NCI-H748 treated with DMSO at 0.1 percent for 48 hours (cell line): ENCODE measurements around the gene SLC51B.
"Not testable (repeated sequence)": the region's sequence is repeated elsewhere in the genome, so short reads cannot be mapped to it uniquely, and the experiment has no call there.

ENCODE experiments used
- DNase-seq: peaks from one replicate; lab custom pipeline; 2025; lab: John Stamatoyannopoulos, UW

SLC51B gene

DNA sequence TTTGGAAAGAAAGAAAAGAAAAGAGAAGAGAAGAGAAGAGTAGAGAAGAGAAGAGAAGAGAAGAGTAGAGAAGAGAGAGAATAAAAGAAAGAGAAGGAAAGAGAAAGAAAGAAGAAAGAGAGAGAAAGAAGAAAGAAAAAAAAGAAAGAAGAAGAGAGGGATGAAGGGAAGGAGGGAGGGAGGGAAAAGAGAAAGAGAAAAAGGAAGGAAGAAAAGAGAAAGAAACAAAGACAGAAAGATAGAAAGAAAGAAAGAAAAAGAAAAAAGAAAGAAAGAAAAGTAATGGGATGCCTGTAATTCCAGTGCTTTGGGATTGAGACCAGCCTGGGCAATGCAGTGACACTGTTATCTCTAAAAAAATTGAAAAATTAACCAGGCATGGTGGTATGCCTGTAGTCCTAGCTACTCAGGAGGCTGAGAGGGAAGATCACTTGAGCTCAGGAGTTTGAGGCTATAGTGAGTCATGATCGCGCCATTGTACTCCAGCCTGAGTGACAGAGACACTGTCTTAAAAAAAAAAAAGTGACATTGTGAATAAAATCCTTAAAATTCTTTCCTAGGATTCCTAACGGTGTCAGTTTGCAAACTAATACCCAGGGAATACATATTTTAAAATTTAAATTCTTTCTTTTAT is 20.9 kb downstream of the SLC51B start:
- DNase-seq, result no peak

DNA sequence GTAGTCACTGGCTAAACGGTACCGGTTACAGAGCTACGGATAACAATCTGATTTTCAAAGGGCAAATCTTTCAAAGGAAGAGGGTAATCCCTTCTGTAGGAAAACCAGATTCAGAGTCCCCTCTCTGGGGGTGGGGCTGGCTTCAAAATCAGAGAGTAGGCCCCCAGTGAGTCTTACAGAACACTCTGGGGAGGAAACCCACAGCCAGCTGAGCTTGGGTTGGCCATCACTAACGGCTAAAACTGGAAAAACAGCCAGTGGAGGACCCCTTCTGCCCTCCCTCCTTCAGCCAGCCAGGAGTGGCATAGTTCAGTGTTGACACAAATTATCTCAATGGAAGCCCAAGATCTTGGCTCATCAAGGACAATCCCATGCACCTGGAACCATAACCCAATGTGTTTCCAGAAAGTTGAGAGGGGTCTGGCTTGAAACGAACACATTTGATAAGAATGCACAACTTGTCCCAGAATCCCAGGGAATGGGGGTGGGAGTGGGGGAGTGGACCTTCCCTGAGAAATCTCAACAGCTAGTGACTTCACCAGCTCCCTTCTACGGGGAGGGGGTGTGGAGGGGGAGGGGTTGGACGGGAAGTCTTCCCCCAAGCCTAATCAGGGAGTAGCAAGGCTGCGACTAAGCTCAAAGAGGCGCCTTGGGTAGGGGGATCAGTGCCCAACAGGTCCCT is 21.6 kb downstream of the SLC51B start:
- DNase-seq, result no peak

DNA sequence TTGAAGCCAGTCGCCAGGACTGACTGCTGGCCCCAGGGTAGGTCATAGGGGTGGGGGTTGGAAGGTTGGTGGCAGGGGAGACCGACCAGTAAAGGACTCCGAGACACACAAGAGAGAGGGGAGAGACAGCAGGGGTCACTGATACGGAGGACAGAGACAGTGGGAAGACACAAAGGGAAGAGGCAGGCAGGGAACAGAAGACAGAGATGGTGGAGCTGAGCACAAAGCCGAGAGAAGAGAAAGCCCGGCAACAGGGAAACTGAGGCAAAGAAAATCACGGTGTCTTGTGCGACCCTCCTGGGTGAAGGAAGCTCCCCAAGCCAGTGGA is 22.1 kb downstream of the SLC51B start:
- DNase-seq, result no peak

DNA sequence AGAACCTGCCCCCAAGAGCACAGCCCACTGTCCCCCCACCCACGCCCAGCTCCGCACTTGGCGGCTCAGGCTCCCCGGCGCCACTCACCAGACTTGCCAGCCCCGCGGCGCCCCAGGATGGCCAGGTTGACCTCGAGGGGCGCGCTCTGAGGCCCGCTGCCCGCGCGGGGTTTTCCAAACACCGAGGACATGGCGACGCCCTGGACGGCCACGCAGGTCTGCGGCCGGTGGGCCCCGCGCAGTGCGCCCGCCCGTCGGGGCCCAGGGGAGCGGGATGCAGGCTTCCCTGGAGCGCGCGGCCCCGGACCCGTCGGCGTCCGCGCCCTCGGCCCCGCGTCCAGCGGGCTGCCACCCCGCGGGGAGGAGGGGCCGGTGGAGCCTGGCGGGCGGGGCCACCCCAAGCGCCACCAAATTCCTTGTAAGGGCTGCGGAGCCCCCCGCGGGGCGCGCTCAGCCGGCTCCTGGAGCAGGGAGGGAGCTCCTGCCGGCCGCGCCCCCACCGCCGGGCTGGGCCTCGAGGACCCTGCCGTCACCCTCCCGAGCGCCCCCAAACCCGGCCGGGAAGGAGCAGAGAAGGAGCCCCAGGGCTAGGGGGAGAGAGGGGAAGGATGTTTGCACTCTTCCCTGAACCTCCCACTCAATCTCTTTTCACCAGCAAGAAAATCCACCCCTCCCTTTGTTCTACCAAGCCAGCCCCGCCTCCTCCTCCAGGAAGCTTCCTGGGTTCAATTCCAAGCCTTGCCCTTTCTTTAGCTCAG is 22.6 kb downstream of the SLC51B start, which contains the start of gene RASL12:
RASL12 (minus strand) TSS at position 347 of the 758 bp plus-strand sequence; CDS start at position 191, 156 bp downstream.
- no peak for DNase-seq

DNA sequence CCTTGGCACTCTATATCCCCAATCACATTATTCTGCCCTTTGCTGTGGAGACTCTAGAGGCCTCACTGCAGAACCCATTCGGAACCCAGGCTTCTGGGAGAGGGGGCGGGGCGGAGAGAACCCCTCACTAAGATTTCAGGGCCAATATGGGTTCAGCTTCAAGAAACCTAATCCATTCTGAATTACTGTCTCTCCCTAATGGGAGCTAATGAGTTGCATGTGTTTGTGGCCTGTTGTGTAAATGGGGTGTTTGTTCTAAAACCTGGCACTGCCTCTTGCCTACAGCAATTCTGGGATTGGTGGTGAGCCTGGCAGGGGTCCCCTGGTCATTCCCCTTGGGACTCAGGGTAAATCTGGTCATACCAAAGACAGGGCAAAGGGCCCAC is 23.2 kb downstream of the SLC51B start:
- DNase-seq, result no peak

DNA sequence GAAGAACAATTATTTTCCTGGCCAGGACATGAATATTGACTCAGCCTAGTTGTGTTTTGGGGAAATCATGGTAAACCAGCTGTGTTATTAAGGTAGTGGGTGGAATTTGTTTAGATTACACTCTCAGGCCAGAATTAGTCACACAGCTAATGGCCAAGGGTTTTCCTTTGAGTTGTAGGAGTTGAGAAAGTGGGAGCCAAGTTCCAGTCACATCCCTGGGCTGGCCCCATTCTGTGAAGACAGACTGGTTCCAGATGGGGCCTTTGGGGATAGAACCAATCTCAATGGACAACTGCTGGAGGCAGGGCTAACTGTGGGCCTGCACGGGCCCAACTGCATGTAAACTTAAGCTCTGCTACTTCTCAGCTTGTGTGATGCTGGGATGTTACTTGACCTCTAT is 24.0 kb downstream of the SLC51B start:
- no peak for DNase-seq

DNA sequence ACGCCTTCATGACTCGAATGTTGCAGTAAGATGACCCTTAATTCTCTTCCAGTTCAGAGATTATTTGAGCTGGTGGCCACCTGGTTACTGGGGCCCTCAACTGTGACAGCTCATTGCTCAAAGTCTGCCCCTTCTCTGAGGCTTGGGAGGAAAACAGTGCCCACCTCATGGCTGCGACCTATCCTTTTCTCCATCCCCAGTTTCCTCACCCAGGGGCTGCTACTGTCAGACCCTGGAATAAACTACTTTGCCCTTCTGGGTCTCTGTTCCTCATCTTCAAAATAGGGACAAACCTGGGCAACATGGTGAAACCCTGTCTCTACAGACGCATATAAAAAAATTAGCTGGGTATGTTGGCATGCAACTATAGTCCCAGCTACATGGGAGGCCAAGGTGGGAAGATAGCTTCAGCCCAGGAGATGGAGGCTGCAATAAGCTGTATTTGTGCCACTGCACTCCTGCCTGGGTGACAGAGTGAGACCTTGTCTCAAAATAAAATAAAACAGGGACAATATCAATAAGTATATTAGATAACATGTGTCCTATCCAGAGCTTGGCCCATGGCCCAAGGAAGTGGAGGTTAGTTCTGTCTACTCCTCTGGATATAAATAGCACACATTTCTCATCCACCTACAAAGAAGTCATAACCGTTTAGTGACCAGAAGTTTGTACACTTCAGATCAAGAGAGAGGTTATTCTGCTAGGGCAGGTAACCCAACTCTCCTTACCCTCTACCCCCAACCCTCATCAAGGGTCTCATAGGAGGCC is 24.8 kb downstream of the SLC51B start:
- no peak for DNase-seq

DNA sequence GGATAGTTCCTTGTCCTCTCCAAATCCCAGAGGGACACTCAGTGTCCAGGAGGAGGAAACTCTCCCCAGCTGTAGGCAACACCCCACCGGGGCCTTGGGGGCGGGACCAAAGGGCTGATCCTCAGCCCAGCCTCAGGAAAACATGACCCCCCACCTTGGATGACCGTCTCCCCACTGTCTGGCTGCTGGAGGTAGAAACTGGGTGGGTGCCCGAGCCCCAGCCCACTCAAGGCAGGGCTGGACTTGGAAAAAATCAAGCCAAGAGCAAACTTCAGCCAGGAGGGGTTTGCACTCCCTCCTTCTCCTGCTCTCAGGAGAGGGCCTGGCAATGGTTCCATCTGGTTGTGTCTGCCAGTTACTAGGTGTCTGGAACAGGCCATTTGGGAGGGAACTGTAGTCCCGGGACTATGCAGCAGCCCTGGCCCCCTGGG is 26.2 kb downstream of the SLC51B start:
- no peak for DNase-seq

DNA sequence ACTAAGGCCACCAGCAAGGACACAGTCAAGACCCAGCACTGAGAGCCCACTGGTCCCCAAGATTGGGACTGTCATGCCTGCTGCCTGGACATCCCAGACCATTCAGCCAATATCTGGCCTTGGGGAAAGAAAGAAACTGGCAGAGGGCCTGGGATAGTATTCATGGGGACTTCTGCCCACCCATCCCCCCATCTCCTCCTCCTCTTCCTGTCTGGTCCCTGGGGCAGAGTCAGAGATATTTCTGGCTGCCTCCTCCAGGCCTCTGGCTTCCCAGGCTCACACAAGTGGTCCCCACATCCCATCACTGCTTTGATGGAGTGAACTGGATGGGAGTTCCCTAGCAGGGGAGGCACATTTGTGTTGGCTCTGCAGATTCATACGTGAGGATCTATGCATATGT is 26.8 kb downstream of the SLC51B start:
- DNase-seq, result no peak

DNA sequence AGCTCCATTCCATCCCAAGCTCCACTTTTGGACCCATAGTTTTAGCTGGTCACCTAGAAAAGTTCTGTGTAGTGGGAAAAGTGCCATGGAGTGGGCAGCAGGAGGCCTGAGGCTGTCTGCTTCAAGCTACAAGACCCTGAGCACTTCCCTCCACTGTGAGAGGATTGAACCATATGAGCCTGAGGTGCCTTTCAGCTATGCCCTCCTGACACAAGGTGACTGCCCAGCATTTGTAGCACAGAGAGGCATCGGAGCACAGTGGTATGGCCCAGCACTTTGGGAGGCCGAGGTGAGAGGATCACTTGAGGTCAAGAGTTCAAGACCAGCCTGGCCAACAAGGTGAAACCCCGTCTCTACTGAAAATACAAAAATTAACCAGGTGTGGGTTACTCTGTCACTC is 27.4 kb downstream of the SLC51B start:
- DNase-seq, result no peak

DNA sequence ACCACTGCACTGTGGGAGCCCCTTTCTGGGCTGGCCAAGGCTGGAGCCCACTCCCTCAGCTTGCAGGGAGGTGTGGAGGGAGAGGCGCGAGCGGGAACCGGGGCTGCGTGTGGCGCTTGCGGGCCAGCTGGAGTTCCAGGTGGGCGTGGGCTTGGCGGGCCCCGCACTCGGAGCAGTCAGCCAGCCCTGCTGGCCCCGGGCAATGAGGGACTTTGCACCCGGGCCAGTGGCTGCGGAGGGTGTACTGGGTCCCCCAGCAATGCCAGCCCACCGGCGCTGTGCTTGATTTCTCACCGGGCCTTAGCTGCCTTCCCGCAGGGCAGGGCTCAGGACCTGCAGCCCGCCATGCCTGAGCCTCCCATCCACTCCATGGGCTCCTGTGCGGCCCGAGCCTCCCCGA is 29.8 kb downstream of the SLC51B start:
- DNase-seq, result not testable (repeated sequence)

DNA sequence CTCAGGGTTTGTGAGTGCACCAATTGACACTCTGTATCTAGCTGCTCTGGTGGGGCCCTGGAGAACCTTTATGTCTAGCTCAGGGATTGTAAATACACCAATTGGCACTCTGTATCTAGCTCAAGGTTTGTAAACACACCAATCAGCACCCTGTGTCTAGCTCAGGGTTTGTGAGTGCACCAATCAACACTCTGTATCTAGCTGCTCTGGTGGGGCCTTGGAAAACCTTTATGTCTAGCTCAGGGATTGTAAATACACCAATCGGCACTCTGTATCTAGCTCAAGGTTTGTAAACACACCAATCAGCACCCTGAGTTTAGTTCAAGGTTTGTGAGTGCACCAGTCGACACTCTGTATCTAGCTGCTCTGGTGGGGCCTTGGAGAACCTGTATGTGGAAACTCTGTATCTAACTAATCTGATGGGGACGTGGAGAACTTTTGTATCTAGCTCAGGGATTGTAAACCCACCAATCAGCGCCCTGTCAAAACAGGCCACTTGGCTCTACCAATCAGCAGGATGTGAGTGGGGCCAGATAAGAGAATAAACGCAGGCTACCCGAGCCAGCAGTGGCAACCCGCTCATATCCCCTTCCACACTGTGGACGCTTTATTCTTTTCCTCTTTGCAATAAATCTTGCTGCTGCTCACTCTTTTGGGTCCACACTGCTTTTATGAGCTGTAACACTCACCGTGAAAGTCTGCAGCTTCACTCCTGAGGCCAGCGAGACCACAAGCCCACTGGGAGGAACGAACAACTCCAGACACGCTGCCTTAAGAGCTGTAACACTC is 30.6 kb downstream of the SLC51B start:
- DNase-seq, result not testable (repeated sequence)

DNA sequence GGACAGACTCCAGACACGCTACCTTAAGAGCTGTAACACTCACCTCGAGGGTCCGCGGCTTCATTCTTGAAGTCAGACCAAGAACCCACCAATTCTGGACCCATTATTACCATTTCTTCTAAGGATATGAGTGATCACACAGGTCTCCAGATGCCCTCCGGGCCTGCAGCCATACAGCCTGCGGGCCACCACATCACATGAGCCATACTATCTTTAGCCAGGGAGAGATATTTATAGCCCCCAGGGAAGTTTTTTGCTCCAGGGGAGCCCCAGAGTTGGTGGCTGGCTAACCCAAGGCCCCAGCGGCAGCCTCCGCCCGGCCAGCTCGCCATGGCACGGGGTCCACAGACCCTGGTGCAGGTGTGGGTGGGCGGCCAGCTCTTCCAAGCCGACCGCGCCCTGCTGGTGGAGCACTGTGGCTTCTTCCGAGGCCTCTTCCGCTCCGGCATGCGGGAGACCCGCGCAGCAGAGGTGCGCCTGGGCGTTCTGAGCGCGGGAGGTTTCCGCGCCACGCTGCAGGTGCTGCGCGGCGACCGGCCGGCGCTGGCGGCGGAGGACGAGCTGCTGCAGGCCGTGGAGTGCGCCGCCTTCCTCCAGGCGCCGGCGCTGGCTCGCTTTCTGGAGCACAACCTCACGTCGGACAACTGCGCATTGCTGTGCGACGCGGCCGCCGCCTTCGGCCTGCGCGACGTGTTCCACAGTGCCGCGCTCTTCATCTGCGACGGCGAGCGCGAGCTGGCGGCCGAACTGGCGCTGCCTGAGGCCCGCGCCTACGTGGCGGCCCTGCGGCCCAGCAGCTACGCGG is 31.5 kb downstream of the SLC51B start, which contains the start of gene KBTBD13:
KBTBD13 (plus strand) TSS at position 261 of the 805 bp plus-strand sequence; CDS start at position 331, 70 bp downstream.
- no peak for DNase-seq

DNA sequence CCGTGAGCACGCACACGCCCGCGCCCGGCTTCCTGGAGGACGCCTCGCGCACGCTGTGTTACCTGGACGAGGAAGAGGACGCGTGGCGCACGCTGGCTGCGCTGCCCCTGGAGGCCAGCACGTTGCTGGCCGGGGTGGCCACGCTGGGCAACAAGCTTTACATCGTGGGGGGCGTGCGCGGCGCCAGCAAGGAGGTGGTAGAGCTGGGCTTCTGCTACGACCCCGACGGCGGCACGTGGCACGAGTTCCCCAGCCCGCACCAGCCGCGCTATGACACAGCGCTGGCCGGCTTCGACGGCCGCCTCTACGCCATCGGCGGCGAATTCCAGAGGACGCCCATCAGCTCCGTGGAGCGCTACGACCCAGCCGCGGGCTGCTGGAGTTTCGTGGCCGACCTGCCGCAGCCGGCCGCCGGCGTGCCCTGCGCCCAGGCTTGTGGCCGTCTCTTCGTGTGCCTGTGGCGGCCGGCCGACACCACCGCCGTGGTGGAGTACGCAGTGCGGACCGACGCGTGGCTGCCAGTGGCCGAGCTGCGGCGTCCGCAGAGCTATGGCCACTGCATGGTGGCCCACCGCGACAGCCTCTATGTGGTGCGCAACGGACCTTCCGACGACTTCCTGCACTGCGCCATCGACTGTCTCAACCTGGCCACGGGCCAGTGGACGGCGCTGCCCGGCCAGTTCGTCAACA is 32.2 kb downstream of the SLC51B start:
- no peak for DNase-seq

DNA sequence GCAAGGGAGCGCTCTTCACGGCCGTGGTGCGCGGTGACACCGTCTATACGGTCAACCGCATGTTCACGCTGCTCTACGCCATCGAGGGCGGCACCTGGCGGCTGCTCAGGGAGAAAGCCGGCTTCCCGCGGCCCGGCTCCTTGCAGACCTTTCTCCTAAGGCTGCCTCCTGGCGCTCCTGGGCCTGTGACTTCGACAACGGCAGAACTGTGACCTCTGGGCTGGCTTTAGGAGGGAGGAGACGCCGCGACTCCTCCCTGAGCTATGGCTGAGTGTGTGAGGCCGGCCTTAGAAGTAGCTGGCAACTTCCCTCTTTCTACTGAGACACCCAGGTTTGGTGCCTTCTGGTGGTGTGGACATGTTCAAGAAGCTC is 32.8 kb downstream of the SLC51B start:
- DNase-seq, result no peak

DNA sequence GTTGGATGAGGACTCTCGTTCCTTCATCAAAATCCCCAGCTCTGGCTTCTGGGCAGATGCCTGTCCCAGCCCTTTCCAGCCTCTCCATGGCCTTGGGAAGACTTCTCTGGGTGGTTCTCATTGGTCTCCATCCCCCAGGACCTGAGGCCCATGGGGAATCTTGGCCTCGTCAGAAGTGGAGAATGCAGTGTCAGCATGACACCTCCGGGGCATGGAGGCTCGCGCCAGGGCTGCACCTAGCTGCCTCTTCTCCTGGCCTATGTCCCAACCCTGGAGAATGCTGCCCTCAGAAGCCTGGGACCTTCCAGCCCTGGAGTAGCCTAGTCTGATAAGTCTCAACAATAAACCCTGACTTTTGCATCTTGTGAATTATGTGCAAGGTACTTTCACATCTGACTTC is 34.4 kb downstream of the SLC51B start:
- DNase-seq, result no peak

DNA sequence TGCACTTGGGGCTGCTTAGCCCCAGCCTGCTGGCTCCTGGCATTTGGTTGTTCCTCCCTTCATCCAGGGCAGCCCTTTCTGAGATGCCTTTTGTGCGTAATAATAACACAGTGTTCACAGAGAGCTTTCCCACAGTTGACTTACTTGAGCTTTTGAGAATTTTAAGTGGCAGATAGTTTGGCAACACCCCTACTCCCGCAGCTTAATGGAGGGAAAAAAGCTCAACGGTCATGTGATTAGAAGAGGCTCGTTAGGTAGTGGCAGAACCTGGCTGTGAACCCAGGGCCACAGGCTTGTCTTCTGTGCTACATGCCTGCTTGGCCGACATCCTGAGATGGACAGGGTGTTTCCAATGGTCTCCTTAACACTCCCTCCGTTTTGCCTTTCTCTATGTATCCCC is 36.1 kb downstream of the SLC51B start:
- DNase-seq, result no peak

DNA sequence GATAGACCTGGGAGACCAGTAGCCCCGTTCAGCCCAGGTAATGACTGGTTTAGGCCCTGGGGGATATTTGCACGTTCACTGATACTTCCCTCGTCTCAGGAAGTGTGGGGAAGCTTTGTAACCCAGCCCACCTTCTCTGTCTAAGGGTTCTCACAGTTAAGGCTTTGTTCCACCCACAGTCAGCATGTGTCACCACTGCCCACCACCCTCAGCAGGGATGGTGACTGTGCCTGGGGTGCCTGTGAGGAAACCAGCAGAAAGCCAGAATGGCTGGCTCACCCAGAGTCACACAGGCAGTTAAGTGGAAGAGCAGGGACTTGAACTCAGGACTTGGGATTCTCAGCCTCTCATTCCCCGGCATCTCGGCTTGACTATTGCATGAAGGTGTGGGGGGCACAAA is 36.6 kb downstream of the SLC51B start:
- no peak for DNase-seq

DNA sequence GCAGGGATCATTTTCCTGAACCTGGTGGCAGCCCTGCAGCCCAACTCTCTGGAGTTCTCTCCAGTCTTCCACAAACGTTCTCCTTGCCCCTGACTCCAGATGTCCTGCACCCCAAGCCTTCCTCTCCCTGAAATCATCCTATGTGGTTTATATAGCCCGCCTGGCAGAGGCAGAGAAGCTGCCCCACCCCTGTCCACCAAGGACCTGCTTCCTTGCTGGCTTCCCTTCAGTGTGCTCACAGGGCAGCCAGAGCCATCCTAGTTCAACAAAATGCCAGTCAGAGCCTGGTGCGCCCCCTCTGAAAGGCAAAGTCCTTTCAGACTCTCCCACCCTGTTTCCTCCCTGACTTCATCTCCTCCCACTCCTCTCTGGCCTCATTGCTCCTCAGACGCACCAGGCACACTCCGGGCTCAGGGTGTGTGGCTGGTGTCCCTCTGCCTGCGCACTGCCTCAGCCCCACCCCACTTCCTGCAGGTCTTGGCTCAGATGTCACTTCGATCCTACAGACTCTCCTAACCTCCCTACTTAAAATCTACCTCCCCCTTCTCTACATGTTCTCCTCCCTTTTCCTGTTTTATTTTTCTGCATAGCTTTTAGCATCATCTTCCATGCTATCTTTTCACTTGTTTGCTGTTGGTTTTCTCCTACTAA is 37.2 kb downstream of the SLC51B start:
- DNase-seq, result no peak

DNA sequence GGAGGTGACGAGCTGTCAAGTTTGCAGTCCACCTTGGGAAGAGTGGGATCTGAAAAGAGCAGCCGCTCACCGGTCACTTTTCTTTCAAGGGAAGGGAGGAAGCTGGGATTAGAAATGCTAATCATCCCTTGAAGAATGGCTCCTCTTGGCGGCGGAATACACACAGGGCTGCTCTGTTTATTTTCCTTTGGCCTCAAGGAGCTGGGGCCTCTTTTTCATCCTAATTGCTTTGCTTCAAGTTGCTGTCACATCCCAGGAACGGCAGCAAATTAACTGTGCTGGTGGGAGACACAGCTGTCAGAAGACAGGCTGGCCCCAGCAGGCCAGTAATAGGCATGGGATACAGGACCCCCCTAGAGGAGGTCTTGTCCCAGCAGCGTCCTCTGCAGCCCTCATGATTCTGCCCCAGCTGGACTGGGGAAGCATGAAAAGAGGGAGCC is 38.1 kb downstream of the SLC51B start:
- no peak for DNase-seq
